GM19463 (cell line): ENCODE data around the gene TRIM31.
"Not testable (repeated sequence)": the region's sequence is repeated elsewhere in the genome, so short reads cannot be mapped to it uniquely, and the experiment has no call there.

Experiments used
- ATAC-seq: cut with Tn5 transposase; IDR thresholded peaks from one replicate; pipeline ENCODE4 v1.9.1; 2021; ENCODE audit warnings: mild to moderate bottlenecking, moderate library complexity; ENCODE audit not compliant: unreplicated experiment

Gene TRIM31

DNA sequence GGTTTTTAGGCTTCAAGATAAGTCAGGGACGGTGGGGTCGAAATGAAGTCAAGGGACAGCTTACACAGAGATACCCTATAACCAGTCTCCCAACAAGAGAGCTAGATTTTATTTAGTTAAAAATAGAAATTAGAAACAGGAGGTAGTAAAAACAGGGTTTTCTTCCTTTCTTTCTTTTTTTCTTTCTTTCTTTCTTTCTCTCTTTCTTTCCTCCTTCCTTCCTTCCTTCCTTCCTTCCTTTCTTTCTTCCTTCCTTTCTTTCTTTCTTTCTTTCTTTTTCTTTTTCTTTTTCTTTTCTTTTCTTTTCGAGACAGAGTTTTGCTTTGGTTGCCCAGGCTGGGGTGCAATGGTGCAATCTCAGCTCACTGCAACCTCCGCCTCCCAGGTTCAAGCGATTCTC, 5.8 kb upstream of the TRIM31 start:
- not testable (repeated sequence) for ATAC-seq

DNA sequence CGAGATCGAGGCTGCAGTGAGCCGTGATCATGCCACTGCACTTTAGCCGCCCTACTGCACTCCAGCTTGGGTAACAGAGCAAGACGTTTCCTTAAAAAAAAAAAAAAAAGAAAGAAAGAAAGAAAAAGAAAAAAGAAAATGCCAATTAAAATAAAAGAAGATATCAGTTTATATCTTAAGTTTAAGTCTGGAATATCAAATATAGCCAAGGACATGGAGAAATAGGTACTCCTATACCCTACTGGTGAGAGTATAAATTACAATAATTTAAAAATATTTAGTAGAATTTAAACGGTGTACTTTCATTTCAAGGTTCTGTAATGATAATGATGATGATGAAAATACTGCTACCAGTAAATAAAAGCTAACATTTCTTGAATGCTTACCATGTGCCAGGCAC, 3.8 kb upstream of the TRIM31 start:
- ATAC-seq: no peak

DNA sequence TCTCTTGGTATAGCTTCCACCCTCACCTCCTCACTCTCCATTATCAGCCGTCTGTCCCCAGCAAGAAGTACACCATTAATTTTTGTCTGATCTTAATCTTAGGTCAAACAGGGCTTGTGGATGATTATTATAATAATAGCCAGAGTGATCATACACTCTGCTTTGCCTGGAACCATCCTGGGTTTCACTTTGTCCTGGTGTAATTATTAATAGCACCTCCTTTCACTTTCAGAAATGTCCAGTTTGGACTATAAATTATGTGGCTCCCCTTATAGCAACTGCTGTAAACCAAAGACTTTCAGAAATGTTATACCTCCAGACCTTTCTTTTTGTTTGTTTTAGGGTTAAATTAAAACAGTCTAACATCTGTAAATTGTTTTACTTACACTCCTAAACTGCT, 951 bp upstream of the TRIM31 start:
- no peak for ATAC-seq

DNA sequence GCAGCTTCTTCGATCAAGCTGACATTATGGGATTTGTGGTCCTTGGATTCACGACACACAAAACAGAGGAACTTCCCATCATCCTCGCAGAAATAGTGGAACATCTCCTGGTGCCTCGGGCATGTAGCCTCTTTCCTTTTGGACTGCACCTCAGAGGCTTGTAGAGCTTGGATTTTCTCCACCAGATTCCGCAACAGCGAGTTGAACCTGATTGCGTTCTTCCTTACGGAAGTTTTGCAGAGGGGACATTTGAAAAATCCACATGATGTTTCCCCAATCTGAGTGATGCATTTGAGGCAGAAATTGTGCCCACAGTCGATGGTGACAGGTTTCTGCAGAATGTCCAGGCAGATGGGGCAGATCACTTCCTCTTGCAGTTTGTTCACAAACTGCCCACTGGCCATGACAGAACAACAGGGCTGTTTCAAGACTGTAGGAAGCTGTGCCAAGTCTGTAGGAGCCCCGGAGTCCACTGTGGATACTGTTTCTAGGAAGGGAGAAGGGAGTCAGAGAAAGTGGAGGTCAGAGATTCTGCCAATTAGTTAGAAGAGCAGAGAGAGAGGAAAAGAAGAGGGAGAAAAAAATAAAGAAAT, 392 bp downstream of the TRIM31 start:
- ATAC-seq: no peak

DNA sequence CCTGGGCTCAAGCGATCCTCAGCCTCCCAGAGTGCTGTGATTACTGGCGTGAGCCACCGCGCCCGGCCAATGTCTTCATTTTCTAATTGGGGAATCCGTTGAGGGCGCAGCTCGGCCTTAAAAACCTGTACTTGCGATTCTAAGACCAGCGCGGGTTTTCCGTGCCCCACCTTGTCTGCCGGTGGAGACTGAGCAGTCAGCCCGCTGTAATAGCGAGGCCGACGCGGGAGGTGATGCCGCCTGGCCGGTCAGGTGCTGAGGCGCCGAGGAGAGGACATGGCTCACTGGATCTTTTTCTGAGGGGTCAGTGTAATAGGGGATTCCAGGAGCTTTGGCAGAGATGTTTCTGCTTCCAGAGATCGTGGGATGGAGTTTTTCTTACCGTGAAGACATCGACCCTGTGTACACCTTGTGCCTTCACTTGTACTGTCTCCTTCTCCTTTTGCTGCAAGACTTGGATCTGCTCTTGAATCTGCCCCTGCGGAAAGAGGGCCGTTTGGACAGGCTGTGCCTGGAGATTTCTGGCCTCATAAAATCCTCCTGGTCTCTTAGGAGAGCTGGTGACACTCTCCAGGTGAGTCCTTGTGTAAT, 1.5 kb downstream of the TRIM31 start:
- no peak for ATAC-seq

DNA sequence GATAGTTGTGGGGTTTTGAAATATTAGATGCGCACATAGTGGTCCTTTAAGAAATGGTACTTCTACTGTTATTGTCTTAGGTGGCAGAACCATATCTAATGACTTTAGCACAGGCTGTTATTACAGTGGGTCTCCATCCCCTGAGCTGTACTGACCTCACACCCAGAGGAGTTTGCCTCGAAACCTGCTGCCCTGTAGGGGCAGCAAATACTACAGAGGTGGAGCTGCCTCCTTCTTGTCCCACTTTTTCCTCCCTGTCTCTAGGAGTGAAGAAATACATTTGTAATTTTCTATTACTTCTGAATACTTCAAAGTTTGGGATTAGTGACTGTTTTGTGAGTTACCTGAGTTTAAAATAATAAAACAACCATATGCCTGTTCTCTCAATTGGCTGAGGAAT, 8.2 kb downstream of the TRIM31 start:
- no peak for ATAC-seq

DNA sequence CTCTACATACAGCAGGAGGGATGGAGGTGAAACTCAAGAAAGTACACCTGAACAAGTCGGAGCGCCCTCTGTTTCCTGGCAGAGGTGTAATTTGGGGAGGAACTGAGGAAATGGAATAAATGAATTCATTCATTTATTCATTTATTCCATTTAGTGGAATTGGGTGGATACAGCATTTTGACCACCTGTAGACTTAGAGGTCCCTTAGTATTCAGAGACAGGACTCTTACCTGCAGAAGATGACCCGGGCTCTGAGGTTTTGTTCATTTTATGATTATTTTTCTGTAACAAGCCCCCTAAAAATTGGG, 9.1 kb downstream of the TRIM31 start:
- ATAC-seq: no peak

DNA sequence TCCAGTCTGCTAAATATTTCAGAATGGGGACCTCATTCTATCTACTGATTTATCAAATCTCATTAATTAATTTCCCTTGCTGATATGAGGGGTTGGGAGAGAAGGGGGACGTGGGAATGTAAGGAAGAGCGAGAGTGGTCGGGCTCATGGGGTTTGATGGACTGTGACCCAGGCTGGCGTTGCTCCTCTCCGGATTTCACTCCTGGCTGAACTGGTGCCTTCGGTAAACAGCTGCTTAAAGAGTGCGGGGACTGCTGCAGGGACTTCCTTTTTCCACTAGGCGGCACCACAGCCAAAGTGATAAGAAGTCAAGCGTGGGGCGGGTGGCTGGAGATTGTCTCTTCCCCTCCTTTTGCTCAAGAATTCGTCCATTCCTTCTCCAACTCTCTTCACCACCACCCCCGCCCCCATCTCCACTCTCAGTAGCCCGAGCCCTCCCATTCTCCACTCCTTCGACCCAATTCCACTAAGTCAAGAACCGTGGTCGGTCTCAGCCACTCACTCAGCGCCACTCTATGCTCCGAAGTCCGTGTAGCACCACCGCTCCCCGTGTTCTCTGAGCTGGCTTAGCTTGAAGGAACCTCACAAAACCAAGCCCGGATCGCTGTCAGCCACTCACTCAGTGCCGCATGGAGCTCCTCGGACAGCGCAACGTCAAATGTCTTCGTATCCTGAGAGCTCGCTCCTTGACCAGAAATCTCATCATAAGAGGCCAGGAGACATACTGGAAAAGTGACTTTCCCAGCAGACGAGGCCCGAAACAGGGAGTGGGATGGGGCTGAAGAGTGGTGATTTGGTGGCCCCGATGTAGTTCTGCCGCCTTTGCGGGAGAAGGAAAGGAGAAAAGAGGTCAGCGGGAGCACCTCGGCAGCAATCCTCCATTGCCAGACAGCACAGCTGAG, 9.7 kb downstream of the TRIM31 start:
- ATAC-seq: no peak

DNA sequence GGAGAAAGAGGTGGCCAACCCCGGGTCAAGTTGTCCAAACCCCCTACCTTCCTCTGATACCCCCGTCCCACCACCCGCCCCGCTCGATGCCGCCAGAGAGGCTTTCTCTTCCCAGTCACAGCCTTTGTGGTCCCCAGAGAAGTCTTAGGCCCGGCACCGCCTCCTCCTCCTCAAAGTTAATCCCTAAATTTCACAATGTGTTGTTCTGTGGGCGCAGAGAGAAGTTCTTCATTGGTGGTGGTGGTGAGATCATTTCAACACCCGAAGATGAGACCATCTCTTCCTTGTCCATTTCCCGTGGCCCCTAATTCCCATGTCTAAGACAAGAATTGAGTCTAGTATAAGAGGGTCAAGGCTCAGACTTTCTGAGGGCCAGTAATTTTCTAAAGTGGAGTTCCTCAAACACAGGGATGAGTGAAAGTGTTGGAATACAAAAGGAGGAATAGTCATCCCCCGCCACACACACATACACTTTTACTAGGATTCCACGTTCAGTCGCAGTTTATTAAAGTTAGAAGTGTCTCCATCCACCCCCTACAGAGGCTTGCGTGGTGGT, 10.4 kb downstream of the TRIM31 start:
- no peak for ATAC-seq

DNA sequence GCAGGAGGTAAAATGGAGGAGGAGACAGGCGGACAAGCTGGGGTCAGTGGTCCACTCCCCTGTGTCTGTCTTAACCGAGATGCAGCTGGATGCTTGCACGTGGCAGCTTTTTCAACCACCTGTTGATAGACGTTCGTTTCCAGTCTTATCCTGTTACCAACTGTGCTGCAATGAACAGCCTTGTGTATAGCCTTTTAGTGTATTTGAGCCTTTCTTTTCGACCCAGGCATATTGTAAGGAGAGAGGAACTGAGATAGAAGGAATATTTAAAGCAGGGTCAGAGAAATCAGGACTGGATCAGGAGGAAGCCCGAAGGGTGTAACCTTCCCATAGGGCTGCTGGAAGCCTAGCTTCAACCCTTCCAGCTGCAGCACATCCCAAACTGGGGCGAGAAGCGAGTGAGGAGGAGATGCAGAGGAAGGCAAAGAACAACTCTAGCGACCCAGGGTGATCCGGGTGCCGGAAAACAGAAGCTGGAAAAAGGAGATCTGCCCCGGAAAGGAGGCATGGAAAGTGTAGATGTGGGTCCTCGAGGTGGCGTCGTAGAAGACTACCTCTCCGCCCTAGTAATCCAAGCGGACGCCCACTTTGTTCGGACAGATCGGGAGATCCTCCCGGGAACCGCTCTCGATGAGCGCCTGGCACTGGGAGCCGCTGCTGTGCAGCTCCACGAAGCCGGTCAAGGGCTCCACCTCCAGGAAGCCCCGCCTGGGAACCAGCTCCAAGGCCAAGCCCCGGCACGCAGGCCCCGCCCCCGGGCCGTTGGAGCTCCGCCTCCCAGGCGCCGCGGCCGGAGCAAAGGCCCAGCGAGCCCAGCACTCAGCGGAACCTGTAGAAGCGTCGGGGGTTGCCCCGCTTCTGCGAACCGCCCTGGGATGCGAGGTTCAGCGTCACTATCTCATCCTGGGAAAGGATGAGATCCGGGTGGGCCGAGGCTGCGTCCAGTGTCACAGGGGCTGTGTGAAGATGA, 11.2 kb downstream of the TRIM31 start:
- ATAC-seq: peak; percentile 75

DNA sequence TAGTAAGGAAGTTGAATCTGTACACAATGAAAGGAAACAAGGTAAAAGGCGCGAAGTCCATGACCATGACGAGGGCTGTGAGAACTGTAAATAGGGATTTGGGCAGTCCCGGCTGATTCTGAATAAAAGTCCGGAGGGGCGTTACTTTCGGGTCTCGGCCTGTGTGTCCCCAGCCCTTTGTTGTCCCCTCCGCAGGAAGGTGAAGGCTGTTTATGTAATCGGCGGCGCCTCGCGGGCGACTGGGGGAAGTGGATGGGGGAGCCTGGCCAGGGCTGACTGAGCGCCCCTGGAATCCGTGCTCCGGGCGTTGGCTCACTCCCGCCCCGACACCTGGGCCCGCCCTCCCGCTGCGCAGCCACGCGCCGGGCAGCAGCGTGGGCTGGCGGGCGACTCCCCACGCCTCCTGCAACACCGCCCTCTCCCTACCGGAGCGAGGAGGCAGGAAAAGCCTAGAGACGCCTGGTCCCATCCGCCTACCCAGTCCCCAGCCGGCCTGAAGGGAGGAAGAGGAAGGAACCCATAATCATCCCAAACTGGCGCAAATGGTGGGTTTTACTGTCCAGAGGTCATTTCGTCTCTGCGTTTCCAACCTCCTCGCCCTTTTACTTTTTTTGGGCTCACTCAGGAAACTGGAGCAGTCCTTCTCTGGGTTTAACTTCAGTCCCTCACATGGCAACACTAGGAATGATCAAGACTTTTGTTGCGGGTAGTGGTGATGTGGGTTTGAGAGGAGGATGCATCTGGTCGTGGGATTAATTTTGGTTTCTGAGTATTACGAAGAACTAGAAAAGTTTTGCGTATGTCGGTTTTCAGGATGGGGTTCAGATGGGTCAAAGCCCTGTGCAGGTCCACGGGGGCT, 12.1 kb downstream of the TRIM31 start:
- ATAC-seq: no peak

DNA sequence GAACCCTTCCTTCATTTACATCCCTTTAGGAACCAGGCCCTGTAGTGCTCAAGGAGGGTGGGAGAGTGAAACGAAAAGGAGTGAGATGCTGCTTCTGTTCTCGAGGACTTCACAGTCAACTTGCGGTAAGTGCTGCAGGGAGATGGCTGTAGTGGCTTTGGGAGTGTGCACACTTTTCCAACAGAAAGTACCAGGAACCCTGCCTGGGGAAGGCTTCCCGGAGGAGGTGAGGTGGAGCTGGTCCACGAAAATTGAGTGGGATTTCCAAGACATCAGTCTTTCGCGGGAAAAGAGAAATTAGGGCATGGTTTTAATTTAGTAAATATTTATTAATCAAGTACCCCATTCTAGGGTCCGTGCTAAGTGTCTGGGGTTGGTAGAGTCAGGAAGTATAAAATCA, 12.7 kb downstream of the TRIM31 start:
- no peak for ATAC-seq

DNA sequence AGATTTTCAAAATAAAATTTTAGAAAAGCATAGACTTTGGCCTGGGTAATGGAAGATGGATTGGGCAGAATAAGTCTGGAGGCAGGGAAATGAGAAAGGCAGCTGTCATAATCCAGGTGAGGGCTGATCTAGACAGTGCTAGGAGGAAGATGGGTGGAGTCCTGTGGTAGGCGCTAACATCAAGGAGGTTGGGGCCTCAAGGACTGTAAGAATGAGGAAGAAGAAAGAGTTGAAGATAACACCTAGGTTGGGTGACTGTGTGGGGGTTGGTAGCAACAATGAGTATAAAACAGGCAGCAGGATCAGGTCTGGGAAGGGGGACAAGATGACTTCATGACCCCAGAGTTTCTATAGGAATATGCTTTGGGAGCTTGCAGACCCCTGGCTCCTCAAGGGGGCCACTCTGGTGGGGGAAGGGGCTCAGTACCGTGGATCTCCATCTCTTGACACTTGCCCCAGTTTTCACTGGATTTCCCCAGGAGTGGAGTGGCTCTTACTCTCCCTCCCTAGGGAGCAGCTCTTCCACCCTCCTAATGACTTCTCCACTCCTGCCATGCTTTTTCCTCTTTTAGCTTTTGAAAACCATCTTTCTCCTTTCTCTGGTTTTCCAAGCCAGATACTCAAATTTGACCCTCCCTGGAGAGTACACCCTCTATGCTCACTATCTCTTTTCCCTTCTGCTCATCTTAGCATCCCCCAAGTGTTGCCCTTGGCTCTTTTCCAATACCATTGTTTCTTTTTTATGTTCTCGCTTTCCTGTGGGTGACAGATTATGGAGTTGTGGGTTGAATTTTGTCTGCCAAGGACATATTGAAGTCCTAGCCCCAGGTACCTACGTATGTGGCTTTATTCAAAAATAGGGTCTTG, 14.8 kb downstream of the TRIM31 start:
- ATAC-seq: no peak

DNA sequence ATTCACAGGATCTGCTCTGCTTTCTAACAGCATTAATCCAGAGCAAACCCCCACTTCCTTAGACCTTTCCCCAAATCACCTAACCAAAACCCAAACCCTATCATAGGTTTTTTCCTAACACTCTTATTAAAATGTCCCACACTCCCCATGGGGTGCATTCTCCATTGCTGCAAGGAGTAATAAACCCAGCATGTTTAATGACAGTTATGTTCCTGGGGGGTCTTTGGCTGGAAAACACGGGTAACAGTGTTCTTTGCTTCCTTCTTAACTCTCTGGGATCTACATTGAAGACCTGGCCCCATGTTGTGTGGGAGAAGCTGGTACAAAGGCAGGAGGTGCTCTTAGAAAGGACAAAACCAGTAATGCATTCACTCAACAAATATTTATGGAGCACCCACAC, 16.1 kb downstream of the TRIM31 start:
- no peak for ATAC-seq

DNA sequence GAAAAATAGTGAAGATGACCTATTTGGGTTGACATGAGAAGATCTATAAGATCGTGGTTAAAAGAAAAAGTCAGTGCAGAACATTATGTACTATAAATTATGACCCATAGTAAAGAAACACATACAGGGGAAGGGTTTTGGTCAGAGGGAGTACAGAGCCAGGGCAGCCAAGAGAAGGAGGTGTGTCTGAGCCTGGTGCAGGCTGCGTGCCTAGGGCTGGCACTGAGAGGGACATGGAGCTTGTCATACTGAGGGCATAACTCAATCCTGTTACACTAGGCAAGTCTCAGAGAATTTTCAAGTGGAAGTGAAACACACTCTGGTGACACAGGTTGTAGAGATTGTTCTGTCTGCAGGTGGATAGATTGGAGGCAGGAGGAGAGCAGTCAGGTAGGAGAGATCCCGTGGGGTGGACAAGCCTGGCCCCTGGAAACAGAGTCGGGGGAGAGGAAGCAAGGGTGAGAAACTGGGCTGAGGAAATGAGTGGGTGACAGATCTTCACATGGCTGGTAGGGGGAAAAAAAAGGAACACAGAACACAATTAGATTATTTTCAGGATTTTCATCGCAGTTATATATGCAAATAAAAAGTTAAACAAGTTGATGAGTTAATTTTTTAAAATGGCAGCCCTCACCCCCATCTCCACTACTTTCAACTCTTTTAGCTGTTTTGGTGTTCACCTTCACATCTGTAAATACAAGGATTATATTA, 18.8 kb downstream of the TRIM31 start:
- no peak for ATAC-seq

DNA sequence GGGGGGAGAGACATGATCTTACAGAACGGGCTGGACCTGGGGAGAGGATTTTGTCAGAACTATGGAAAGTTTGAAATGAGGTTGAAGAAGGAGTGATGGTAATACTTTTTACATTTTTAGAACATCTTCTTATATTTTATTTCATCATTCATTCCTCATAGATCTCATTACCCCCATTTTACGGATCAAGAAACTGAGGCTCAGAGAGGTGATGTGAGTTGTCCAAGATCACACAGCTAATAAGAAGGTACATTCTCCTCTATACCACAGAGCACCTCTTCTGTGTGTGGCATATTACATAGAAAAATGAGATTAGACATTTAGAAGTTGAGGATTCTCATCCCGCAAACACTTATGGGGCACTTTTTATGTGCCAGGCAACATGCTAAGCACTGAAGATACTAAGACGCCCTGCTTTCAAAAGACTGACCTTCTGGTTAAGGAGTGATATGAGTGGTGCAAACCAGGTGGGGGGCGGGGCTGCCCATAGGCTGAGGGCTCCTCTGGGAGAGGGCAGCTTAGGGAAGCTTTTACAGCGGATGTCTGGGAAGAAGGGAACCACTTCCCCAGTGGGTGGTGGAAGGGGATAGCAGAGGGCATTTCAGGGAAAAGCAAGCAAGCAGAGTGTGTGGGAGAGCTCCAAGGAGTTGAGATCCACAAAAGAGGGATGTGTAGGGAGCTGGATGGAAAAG, 19.9 kb downstream of the TRIM31 start:
- no peak for ATAC-seq

DNA sequence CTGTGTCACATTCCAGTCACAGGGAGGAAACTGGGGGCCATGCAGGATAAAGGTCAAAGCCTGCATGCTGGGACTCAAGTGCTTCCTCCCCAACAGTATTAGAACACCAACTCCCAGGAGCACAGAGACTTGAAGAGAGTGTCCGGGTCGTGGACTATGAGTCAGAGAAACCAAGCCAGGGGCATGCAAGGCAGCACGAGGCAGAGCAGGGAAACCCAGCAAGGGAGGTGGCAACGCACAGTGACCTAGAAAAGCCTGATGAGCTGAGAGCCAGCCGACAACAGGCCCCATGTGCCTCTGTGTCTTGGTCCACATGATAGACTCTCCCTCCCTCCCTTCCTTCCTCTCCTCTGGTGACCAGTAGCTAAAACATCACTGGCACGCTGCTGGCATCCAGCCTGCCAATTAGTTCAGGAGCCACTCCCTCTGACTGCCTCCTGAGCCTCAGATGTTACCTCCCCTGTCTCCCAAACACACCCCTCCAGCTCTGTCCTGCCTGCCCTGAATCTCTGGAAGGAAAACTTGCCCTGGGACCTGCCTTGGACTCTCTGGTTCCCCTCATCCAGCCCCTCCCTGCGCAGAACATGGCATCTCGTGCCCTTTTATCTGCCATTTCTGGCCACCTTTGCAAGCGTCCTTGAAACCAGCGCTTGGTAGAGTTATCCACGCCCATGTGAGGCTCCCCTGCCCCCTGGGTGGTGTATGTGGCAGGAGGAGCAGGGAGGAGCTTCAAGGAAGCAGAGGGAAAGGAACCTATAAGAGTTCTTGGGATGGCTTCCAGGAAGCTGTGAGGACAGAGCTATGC, 21.1 kb downstream of the TRIM31 start:
- no peak for ATAC-seq
